ENCODE measurements around the gene PTPRT.

PTPRT gene

GRCh38 chr20:42113236-42113635 lies 1076.5 kb downstream of the PTPRT start:
- DNase-seq (ENCODE audit: low read depth), result no peak

GRCh38 chr20:42112161-42112560 lies 1077.5 kb downstream of the PTPRT start:
- DNase-seq (ENCODE audit: low read depth), result no peak

GRCh38 chr20:42111349-42111748 lies 1078.4 kb downstream of the PTPRT start:
- DNase-seq (ENCODE audit: low read depth), result no peak

DNA sequence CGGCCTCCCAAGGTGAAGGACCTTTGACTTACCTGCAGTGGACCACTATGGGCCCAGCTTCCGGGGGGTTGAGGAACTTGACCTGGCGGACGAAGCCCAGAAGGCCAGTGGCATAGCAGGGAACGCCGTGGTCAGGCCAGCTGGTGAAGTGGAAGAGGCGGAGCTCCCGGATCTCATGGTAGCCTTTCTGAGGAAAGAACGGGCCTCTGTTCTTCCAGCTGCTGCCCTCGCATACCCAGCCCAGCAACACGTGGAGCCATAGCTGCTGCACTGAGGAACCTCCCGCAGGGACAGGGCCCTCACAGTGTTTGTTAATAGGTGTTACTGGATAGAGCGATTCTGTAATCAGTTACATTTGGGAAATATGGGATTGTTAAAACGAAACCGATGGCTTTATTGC lies 1079.4 kb downstream of the PTPRT start:
- DNase-seq (ENCODE audit: low read depth), result no peak

DNA sequence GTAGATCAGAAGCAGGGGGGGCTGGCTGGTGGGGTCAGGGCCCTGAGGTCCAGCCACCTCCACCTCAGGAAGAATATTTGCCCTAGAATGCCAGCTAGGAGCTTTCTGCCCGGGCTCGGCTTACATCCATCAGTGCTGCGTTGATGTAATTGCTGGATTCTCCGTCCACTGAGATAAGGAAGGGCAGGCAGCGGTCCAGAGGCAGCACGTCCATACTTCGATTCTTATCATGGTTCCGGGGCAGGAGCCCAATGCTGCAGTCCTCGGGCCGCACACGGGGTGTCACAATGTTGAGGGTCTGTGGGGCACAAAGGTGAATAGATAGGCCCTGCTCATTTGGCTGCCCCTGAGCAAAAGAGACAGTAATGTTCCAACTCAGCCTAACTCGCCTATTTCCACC lies 1087.7 kb downstream of the PTPRT start:
- DNase-seq (ENCODE audit: low read depth), result no peak

DNA sequence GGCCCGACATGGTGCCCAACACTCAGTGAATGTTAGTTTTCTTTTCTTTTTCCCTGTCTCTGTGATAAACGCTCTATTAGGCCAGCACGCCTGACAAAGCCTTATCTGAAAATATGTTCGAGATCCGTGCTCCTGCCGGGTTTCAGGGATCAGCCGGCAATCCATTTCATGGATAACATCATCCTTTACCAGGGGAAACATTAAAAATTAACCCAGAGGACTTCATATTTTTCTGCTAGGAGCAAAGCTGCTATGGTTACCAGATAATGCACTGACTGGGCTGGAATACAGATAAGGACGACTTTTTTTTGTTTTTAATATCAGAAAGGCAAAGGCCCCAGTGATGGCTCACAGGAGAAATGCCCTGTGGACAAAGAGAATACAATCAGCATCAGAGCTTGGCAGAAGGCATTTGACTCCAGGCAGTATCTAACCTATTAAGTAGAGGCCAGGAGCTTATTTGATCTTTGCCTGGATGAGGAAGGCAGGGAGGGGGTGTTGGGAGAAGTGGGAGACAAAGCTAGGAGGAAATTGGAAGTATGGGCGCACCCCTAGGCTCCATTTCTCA lies 1089.5 kb downstream of the PTPRT start:
- no peak for DNase-seq (ENCODE audit: low read depth)

DNA sequence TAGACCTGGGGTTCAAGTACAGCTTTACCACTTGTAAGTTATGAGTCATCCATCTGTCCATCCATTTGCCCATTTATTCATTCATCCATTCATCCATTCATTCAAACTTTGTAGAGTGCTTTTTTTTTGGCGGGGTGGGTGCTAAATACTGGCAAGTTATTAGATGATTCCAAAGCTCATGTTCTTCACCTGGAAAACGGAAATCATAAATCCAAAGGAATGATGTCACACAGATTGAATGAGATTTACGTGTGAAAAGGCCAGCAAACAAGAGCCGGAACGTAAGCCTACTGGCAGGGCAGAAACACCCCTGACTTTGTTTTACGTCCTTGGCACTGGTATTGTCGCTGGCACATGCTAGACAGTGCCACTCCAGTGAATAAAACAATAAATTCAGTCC lies 1090.6 kb downstream of the PTPRT start:
- no peak for DNase-seq (ENCODE audit: low read depth)

- no peak for DNase-seq (ENCODE audit: low read depth)
These were observed 1091.3 kb downstream of the PTPRT start for GRCh38 chr20:42098418-42098817.

DNA sequence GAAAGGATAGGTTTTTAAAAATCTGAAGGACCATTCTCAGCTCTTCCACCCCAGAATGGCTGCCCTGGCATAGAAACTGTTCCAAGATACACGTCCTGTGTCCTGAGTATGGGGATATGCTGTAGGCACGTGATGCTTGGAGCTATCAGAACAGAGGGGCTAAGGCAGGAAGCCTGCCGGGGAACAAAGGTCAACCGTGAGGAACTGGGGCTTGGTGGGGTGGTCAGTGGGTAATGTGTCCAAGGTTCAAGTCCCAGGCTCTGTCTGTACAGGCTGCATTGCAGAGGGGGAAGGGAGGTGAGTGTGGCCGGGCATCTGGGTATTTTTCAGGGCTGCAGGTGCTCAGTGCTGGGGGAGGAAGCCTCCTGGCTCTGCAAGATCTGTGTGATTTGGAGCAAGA lies 1092.0 kb downstream of the PTPRT start:
- DNase-seq (ENCODE audit: low read depth), result no peak

- no peak for DNase-seq (ENCODE audit: low read depth)
These were observed 1094.5 kb downstream of the PTPRT start for GRCh38 chr20:42095221-42095620.

- DNase-seq (ENCODE audit: low read depth), result no peak
These were observed 1095.9 kb downstream of the PTPRT start for GRCh38 chr20:42093542-42094440.

DNA sequence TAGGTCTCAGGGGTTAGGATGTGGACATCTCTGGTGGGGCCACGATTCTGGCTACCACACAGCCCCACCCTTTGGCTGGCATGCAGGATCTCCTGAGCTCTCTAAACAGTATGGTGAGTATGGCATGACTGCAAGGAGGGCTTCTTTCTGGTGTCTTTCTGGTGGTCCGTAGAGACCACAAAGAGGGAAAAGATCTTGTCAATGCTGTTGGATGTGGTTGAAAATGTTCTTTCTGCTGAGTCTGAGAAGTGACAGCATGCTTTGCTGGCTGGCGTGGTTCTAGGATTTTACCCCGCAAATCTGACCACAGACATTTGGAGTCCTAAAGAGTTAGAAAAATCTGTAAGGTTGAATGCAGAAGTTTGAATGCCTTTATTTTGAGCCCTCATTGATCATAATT lies 1096.7 kb downstream of the PTPRT start:
- DNase-seq (ENCODE audit: low read depth), result no peak

DNA sequence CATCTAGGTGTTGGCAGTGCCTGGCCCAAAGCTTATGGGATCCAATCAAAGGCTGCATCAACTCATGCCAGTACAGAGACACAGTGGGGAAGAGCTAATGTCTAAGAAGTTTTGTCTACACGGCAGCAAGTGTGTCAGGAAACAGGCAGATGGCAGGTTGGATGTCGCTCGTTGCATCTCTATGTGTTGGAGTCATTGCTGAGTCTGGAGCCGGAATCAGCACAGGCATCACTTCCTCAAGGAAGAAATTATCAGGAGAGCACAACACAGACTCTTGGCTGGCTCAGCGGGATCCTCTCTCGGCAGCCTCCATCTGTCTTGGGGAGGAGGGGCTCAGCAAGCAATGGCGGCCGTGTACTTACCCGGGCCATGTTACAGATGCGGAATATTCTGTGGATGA lies 1104.3 kb downstream of the PTPRT start:
- DNase-seq (ENCODE audit: low read depth), result no peak

DNA sequence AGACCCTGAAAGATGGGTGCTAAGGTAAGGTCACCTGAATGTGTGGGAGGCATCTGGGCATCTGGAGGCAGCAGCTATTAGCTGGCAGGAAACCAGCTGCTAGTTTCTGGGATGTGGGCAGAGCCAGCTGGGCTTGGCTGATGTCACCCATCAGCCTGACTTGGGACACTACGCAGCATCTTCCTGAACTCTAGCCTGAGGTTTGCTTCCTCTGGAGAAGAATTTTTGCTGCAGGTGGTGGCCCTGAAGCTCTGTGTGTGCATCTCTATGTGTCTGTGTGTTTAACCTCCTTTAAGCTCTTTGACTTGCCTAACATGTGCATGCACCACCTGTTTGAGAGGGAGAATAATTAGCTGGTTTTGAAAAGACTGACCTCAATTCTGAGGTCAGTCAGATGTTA lies 1106.4 kb downstream of the PTPRT start:
- no peak for DNase-seq (ENCODE audit: low read depth)

DNA sequence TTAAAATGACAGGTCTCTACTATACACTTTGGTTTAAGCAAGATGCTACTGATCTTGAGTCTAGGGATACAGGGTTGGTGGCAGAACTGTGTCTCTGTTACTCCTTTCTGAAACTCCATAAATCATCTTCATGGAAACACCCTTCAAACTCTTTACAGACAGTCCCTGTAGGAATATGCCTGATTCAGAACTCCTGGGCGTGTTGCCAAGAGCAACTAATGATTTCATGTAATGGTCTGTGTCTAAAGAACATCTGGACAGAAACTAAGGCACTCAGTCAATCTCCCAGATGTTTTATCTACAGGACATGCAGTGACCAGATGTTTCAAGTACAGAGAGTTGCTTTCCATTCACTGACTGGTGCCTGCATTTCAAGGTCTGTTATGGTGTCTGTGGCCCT lies 1107.1 kb downstream of the PTPRT start:
- DNase-seq (ENCODE audit: low read depth), result no peak

GRCh38 chr20:42080956-42081355 lies 1108.8 kb downstream of the PTPRT start:
- no peak for DNase-seq (ENCODE audit: low read depth)

DNA sequence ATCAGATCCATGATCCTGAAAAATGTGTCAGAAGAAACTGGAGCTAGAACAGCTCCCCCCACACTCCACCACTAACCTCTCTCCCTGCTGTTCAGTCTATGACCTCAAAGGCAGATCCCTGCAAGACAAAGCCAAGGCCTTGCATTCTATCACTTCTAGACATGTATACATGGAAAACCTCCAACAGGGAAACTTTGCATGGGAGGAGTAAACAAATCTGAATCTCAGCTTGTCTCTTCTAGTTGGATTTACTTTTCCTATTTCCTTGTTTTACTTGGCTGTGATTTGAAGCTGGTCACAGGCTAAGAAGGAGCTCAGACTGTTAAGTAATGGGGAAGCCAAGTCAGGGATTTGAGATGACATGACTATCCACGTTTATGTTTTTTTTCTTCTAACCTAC lies 1114.8 kb downstream of the PTPRT start:
- DNase-seq (ENCODE audit: low read depth), result no peak

DNA sequence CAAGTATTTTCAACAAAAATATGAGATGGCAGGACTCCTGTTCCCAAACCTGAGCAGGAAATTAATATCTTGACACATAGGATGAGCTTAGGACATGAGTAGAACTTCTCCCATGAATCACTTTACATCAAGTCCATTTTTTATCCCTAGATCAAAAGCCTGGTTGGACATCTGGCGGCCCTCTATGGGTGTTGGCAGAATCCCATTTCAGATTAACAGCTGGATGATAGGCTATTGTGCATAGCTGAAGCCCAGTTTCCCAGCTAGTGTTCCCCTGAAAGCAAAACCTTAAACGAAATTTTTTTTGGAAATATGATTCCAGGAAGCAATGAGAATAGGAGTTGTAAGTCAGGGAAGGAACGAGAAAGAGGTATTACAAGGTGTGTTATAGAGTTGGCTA lies 1122.1 kb downstream of the PTPRT start:
- no peak for DNase-seq (ENCODE audit: low read depth)

- DNase-seq (ENCODE audit: low read depth), result no peak
These were observed 1122.5 kb downstream of the PTPRT start for GRCh38 chr20:42067174-42067573.

- DNase-seq (ENCODE audit: low read depth), result no peak
These were observed 1126.6 kb downstream of the PTPRT start for GRCh38 chr20:42063141-42063540.

DNA sequence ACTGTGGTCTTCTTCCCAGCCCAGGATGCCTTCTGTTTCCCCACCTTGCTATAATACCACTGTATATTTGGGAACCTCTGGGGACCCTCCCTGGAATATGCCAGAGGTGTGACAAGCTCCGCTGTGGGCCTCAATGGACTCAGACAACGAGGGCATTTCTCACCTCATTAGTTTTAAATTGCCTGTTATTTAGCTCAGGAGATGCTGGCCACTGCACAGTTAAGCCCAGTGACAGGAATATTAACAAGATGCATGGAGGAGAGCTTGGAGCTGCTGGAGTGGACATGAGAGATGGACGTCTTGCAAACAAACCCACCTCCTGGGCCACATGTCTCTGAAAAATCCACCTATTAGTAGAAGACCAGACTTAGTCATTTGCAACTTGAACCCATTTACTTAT lies 1136.4 kb downstream of the PTPRT start:
- no peak for DNase-seq (ENCODE audit: low read depth)

DNA sequence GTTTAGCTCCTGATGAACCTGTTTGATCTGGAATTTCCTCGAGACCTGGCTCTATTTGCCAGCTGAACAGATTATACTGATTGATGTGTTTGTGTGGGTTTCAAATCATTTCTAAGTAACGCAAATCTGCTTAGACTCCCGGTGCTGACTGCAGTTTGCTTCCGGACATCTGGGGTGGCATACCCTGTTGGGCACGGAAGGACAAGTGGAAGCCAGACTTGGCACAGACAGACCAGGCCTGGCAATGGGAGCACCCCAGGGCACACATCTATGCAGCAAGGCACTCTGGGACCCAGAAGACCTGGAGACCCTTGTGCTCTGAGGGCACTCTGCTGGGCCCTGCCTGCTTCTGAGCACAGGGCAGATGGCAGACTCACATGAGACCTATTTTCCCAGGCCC lies 1137.8 kb downstream of the PTPRT start:
- DNase-seq (ENCODE audit: low read depth), result no peak

- DNase-seq (ENCODE audit: low read depth), result no peak
These were observed 1143.2 kb downstream of the PTPRT start for GRCh38 chr20:42046371-42047085.
